CD4-positive, CD25-positive, alpha-beta regulatory T cell (primary cell): Measurements from ENCODE around the gene TAC4. TPM values are rescaled to one million over a fixed set of nuclear protein-coding genes. Genes with fewer than 3 reads are reported as not detected.

Experiments
- ATAC-seq, 2 donors: fragments of 150-1000 bp; cut with Tn5 transposase; one replicate each; pipeline ENCODE4 v1.10.0; 2021; ENCODE audit warnings: low read depth in 2 of 2, moderate number of reproducible peaks in 2 of 2, moderate library complexity in 1 of 2
- DNase-seq, 3 donors: peaks; one replicate each; pipeline versions ENCODE4 v3.0.0 to v3.0.0-alpha.2; 2012 to 2022; ENCODE audit warnings: mixed read lengths in 1 of 3
- H3K27ac ChIP-seq: one replicate; pipeline ENCODE4 v1.7.0; 2013; ENCODE audit warnings: mild to moderate bottlenecking, low read length; ENCODE audit not compliant: insufficient read depth, poor library complexity, severe bottlenecking
- H3K27me3 ChIP-seq: one replicate; pipeline ENCODE4 v1.7.0; 2013; ENCODE audit warnings: low read length; ENCODE audit not compliant: control insufficient read depth, insufficient read depth
- H3K36me3 ChIP-seq: one replicate; pipeline ENCODE4 v1.7.0; 2013; ENCODE audit warnings: mild to moderate bottlenecking, low read length, moderate library complexity; ENCODE audit not compliant: control insufficient read depth, insufficient read depth
- H3K4me1 ChIP-seq: 2 replicates; pipeline ENCODE4 v1.7.0; 2013; ENCODE audit warnings: mild to moderate bottlenecking, low read length; ENCODE audit not compliant: insufficient read depth, control insufficient read depth, poor library complexity, severe bottlenecking
- H3K4me3 ChIP-seq: one replicate; pipeline ENCODE4 v1.7.0; 2013; ENCODE audit warnings: low read depth, mild to moderate bottlenecking, low read length, moderate library complexity
- H3K9me3 ChIP-seq, 2 experiments: 1 replicate in 1 of 2; 2 replicates in 1 of 2; pipeline ENCODE4 v1.7.0; 2013; ENCODE audit warnings: low read length in 2 of 2, mild to moderate bottlenecking in 1 of 2, moderate library complexity in 1 of 2; ENCODE audit not compliant: control insufficient read depth in 2 of 2
- H3K27ac Mint-ChIP-seq, 3 donors: one replicate each; pipeline ENCODE4 v1.8.0; 2020 to 2022; ENCODE audit warnings: mild to moderate bottlenecking in 3 of 3, mixed read lengths in 3 of 3, moderate library complexity in 2 of 3
- H3K27me3 Mint-ChIP-seq: one replicate; pipeline ENCODE4 v1.8.0; 2022; ENCODE audit warnings: mild to moderate bottlenecking, mixed read lengths
- H3K36me3 Mint-ChIP-seq: one replicate; pipeline ENCODE4 v1.8.0; 2020; ENCODE audit warnings: mixed read lengths
- H3K4me1 Mint-ChIP-seq, 4 donors: one replicate each; pipeline ENCODE4 v1.8.0; 2020 to 2022; ENCODE audit warnings: mixed read lengths in 4 of 4, mild to moderate bottlenecking in 1 of 4
- H3K4me3 Mint-ChIP-seq, 4 donors: one replicate each; pipeline ENCODE4 v1.8.0; 2020 to 2022; ENCODE audit warnings: mild to moderate bottlenecking in 4 of 4, mixed read lengths in 4 of 4, moderate library complexity in 3 of 4
- H3K9me3 Mint-ChIP-seq, 7 donors: one replicate each; pipeline ENCODE4 v1.8.0; 2020 to 2022; ENCODE audit warnings: mixed read lengths in 7 of 7, mild to moderate bottlenecking in 3 of 7, moderate library complexity in 2 of 7
- polyA plus RNA-seq, 4 donors: library from polyadenylated mRNA; unstranded; fragments of 300-500 nt; fragmentation: Illumina TruSeq; gene quantifications; one replicate each; pipeline ENCODE4 v1.2.3, GENCODE V29; 2021
- total RNA-seq: library from RNA; stranded (reverse); gene quantifications from one replicate; pipeline ENCODE4 v1.2.3, GENCODE V29; 2022

TAC4 gene
- total and polyA plus RNA-seq, 5 donors from 2014 or later, result not detected

DNA sequence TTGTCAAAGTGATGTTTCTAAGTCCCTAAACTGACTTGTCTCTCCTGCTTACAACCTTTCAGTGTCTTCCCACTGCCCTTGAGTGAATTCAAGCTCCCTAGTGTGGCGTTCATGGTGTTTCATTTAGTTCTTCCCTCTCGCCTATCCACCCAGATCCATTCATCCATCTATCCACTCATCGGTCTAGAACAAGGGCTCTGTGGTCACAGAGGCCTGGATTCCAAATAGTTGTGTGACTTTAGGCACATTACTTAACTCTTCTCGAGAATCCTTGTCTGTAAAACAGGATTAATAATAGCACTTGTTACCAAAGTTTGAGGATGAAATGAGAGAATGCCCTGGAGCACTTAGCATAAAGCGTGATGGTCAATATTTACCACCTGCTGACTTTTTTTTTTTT is 870 bp upstream of the TAC4 start:
- H3K27ac Mint-ChIP-seq, result peak overlapping the region in 2 of 3 donors; percentile 16 to 20

DNA sequence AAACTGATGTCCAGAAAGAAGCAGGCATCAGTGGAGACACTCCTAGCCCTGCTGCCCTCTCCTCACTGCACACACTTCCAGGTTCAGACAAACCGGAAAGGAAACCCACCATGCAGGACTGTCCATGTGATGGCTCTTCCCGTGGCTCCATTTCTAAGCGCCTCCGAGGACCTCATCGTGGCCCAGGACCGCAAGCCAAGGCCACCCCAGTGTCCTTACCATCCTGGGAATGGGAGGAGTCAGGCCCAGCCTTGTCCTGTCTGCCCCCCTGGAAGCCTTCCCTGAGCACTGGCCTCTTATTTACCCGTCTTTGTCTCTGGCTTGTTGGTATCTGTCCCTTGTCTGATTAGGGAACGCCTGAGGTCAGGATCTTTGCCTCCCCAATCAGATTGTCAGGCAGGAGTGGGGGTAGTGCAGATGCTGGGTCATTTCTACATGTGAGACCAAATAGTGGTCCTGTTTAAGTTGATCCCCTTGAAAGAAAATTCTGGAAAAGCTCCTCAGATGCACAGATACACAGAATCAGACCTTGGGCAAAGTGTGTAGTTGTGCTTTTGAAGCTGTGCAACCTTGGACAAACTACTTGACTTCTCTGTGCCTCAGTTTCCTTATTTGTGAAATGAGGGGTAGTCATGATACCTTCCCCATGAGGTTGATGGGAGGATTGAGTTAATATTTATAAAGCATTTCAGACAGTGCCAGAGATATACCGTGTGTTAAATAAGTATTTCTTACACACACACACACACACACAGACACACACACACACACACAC is 744 bp downstream of the TAC4 start:
- peak overlapping the region in 2 of 3 donors; percentile 5 to 70 for H3K27ac Mint-ChIP-seq

More for the DNA sequence above, 870 bp upstream of the TAC4 start:
- no peak overlapping the region for H3K27ac ChIP-seq
- peaks cover 0 to 1% (median 0%) of the 10 kb centered on the region in 7 donors for H3K9me3 Mint-ChIP-seq
- H3K4me3 Mint-ChIP-seq, result peak overlapping the region in 2 of 4 donors; percentile 10 to 71
- H3K4me1 ChIP-seq, result peaks cover 17% of the 10 kb centered on the region
- H3K9me3 ChIP-seq, result no peaks in the 10 kb centered on the region
- no peak for ATAC-seq
- peaks cover 0 to 33% (median 14%) of the 10 kb centered on the region in 4 donors for H3K4me1 Mint-ChIP-seq
- H3K36me3 Mint-ChIP-seq, result peaks cover 3% of the 10 kb centered on the region
- no peak for DNase-seq
- no peak overlapping the region for H3K4me3 ChIP-seq
- no peaks in the 10 kb centered on the region for H3K27me3 ChIP-seq
- H3K27me3 Mint-ChIP-seq, result no peaks in the 10 kb centered on the region
- peaks cover 5% of the 10 kb centered on the region for H3K36me3 ChIP-seq

DNA sequence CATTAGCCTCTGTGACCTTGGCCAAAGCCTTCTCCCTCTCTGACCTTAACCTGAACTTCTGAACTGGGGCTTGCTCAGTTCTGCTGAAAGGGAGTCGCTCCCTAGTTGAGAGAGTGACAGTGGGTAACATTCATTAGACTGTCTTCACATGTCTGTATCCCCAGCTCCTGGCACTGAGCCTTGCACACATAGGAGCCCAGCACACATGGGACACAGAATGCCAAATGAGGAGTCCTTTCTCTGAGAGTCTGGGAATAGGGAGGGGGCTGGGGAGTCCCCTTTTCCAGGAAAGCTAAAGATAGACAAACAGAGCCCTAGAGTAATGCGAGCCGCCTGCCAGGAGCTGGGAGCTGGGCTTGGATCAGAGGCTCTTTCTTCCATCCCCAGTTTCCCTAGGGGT is 2.5 kb downstream of the TAC4 start:
- H3K36me3 Mint-ChIP-seq, result peaks cover 7% of the 10 kb centered on the region
- H3K9me3 Mint-ChIP-seq, result peaks cover 0 to 1% (median 0%) of the 10 kb centered on the region in 7 donors
- ATAC-seq, result no peak
- Histone ChIP-seq H3K27ac (no peak overlapping the region), H3K27me3 (no peaks in the 10 kb centered on the region), H3K9me3 (no peaks in the 10 kb centered on the region), H3K4me1 (peaks cover 5% of the 10 kb centered on the region), H3K4me3 (no peak overlapping the region), H3K36me3 (peaks cover 5% of the 10 kb centered on the region)
- H3K4me3 Mint-ChIP-seq, result no peak overlapping the region
- DNase-seq, result no peak
- H3K27ac Mint-ChIP-seq, result peak overlapping the region in 2 of 3 donors; percentile 60 to 89
- peaks cover 0 to 17% (median 10%) of the 10 kb centered on the region in 4 donors for H3K4me1 Mint-ChIP-seq
- H3K27me3 Mint-ChIP-seq, result no peaks in the 10 kb centered on the region

More for the DNA sequence above, 744 bp downstream of the TAC4 start:
- peaks cover 15% of the 10 kb centered on the region for H3K4me1 ChIP-seq
- no peak for ATAC-seq
- H3K9me3 ChIP-seq, result no peaks in the 10 kb centered on the region
- peaks cover 0 to 29% (median 14%) of the 10 kb centered on the region in 4 donors for H3K4me1 Mint-ChIP-seq
- H3K27me3 ChIP-seq, result no peaks in the 10 kb centered on the region
- no peak overlapping the region for H3K27ac ChIP-seq
- peaks cover 0 to 1% (median 0%) of the 10 kb centered on the region in 7 donors for H3K9me3 Mint-ChIP-seq
- peaks cover 7% of the 10 kb centered on the region for H3K36me3 Mint-ChIP-seq
- H3K27me3 Mint-ChIP-seq, result no peaks in the 10 kb centered on the region
- no peak for DNase-seq
- H3K36me3 ChIP-seq, result peaks cover 5% of the 10 kb centered on the region
- H3K4me3 Mint-ChIP-seq, result no peak overlapping the region
- no peak overlapping the region for H3K4me3 ChIP-seq

DNA sequence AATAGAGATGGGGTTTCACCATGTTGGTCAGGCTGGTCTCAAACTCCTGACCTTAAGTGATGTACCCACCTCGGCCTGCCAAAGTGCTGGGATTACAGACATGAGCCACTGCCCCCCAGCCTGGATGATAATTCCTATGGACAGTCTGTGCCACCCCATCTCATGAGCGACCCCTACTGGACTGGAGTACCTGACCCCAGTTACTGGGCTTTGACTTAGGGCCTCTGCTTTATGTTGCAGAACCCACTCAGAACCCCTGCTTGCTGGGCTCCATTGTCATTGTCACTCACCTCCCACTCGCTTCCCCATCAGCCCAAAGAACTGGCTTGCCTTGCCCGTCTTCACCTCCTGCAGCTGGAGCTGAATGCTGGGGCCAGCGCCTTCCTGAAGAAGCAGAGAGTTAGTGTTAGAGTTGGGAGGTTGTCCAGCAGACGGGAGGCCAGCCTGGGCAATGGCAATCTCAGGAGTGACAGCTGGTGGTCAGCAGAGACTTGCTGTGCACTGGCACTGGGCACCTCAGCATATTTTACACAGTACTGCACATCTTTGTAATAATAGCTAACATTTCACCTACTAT is 4.0 kb downstream of the TAC4 start:
- Mint-ChIP-seq H3K4me3 (peak overlapping the region in 1 of 4 donors; percentile 6), H3K27ac (peak overlapping the region in 2 of 3 donors; percentile 83 to 89), H3K9me3 (peaks cover 0 to 1% (median 0%) of the 10 kb centered on the region in 7 donors), H3K4me1 (peaks cover 0 to 19% (median 7%) of the 10 kb centered on the region in 4 donors), H3K27me3 (no peaks in the 10 kb centered on the region), H3K36me3 (peaks cover 10% of the 10 kb centered on the region)
- Histone ChIP-seq H3K9me3 (no peaks in the 10 kb centered on the region), H3K27ac (no peak overlapping the region), H3K36me3 (peaks cover 9% of the 10 kb centered on the region), H3K4me1 (peaks cover 4% of the 10 kb centered on the region), H3K27me3 (no peaks in the 10 kb centered on the region), H3K4me3 (no peak overlapping the region)
- ATAC-seq (no peak), DNase-seq (peak in 1 of 3 donors; percentile 32)

DNA sequence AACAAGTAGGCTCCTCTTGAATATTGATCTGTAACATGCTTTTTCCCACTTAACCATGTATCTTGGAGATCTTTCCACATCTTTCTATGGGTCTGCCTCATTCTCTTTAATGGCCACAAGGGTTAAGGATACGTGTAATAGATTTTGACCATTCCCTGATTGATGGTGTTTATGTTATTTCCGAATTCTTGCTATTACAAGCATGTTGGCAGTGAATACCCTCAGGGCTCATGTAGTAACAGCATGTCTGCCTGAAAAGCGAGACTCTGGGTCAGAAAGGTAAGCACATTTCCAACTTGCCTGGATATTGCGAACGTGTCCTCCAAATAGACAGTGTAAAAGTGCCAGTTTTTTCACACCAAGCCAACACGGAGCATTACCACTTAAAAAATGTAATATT is 5.0 kb downstream of the TAC4 start:
- H3K4me1 ChIP-seq, result peaks cover 4% of the 10 kb centered on the region
- Mint-ChIP-seq H3K36me3 (peaks cover 13% of the 10 kb centered on the region), H3K4me1 (peaks cover 0 to 19% (median 4%) of the 10 kb centered on the region in 4 donors), H3K27ac (peak overlapping the region in 2 of 3 donors; percentile 38 to 52), H3K4me3 (no peak overlapping the region), H3K27me3 (no peaks in the 10 kb centered on the region), H3K9me3 (no peaks in the 10 kb centered on the region)
- no peak overlapping the region for H3K27ac ChIP-seq
- no peaks in the 10 kb centered on the region for H3K9me3 ChIP-seq
- ATAC-seq (no peak), DNase-seq (no peak)
- no peak overlapping the region for H3K4me3 ChIP-seq
- peaks cover 11% of the 10 kb centered on the region for H3K36me3 ChIP-seq
- no peaks in the 10 kb centered on the region for H3K27me3 ChIP-seq

GRCh38 chr17:49842371-49842770 is 5.5 kb downstream of the TAC4 start:
- Histone ChIP-seq H3K4me1 (peaks cover 4% of the 10 kb centered on the region), H3K9me3 (no peaks in the 10 kb centered on the region), H3K27ac (no peak overlapping the region), H3K36me3 (peaks cover 11% of the 10 kb centered on the region), H3K27me3 (no peaks in the 10 kb centered on the region), H3K4me3 (no peak overlapping the region)
- ATAC-seq, result no peak
- Mint-ChIP-seq H3K4me3 (no peak overlapping the region), H3K9me3 (no peaks in the 10 kb centered on the region), H3K27ac (no peak overlapping the region), H3K27me3 (no peaks in the 10 kb centered on the region), H3K36me3 (peaks cover 13% of the 10 kb centered on the region), H3K4me1 (peaks cover 0 to 21% (median 4%) of the 10 kb centered on the region in 4 donors)
- DNase-seq, result no peak

DNA sequence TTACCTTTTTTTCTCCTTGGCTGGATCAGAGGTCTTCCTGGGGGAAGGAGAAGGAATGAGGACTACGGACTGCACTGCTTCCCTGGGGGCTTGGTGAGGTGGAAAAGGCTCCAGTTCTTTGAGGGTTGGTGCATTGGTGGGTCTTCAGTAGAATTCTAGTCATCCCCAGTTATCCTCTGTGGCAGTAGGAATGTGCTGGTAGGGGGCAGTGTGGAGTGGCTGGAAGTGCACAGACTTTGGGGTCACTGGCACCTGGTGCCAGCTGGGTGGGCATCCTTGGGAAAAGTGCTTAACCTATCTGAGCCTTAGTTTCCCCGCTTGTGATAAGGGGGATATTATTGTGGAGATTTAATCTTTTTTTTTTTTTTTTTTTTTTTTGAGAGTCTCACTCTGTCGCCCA is 6.3 kb downstream of the TAC4 start:
- no peaks in the 10 kb centered on the region for H3K9me3 Mint-ChIP-seq
- no peaks in the 10 kb centered on the region for H3K27me3 Mint-ChIP-seq
- ATAC-seq, result no peak
- Histone ChIP-seq H3K4me1 (peaks cover 4% of the 10 kb centered on the region), H3K9me3 (no peaks in the 10 kb centered on the region), H3K4me3 (no peak overlapping the region), H3K27me3 (no peaks in the 10 kb centered on the region), H3K27ac (no peak overlapping the region), H3K36me3 (peaks cover 11% of the 10 kb centered on the region)
- no peak for DNase-seq
- H3K4me3 Mint-ChIP-seq, result no peak overlapping the region
- peaks cover 0 to 22% (median 4%) of the 10 kb centered on the region in 4 donors for H3K4me1 Mint-ChIP-seq
- H3K36me3 Mint-ChIP-seq, result peaks cover 10% of the 10 kb centered on the region
- H3K27ac Mint-ChIP-seq, result no peak overlapping the region
